Renal cortical epithelial cell (primary cell): ENCODE results near the gene SRM. TPM values are rescaled to one million over a fixed set of nuclear protein-coding genes. Genes with fewer than 3 reads are reported as not detected.
A peak's percentile ranks its signal among the peaks of the same experiment; 100 is the strongest.
"Not testable (repeated sequence)": the region's sequence is repeated elsewhere in the genome, so short reads cannot be mapped to it uniquely, and the experiment has no call there.

Experiments
- DNase-seq: peaks from one replicate; pipeline ENCODE4 v3.0.0-alpha.2; 2011; ENCODE audit warnings: low read depth
- total RNA-seq: library from RNA; depleted of rRNA; stranded (reverse); fragments of >200 nt; gene quantifications from 2 replicates; pipeline ENCODE4 v1.2.3, GENCODE V29; 2014

The SRM gene
- total RNA-seq, 1 donor from 2014 or later, result 26.5 TPM

DNA sequence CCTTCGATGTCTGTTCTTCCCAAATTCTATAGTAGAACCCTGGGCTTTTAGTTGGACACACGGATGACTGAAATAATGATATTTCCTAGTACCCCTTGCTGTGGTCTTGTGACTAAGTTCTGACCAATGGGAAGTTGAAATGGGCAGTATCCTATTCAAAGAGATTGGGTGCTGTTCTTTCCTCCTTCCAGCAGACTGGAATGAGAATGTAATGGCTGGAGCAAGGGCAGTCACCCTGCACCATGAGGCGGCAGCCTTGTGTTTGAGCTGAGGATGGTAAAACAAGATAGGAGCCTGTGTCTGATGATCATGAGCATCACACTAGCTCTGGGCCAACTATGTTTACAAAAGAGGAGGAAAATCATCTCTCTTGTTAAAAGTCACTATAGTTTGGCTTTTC lies 5.1 kb upstream of the SRM start:
- no peak for DNase-seq

DNA sequence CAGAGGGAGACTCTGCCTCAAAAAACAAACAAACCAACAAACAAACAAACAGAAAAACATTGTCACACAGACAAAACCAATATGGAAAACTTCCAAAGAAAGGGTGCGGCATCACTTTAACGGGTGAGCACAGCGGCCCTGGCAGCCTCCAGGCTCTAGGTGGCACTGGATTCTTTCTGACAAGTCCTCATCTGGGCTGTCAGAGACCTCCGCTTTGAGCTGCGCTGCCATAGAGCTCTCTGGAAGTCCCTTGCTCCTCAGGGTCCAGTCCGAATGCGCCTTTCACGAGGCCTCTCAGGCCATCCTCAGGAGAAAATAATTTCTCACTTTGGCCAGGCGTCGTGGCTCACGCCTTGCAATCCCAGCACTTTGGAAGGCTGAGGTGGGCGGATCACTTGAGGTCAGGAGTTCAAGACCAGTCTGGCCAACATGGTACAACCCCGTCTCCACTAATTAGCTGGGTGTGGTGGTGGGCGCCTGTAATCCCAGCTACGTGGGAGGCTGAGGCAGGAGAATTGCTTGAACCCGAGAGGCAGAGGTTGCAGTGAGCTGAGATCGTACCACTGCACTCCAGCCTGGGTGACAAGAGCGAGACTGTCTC lies 4.2 kb upstream of the SRM start:
- not testable (repeated sequence) for DNase-seq

DNA sequence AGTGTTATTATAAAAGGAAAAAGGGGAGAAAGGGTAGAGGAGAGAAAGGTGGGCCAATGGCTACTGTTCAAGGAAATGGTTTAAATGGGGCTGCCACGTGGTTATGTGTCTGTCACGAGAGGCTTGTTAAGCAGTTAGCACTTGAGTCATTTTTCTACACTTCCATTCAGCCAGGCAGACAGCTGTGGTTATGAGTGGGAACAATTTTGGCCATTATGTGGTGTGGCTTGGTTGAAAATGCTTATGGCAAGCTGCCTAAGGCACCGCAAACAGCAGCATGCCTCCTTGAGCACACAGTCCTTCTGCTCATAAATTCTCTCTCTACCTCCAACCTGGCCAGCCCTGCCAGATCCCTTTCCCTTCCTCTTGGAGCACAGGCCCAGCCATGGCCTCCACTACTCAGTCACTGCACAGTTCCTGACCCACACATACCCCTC lies 3.2 kb upstream of the SRM start:
- DNase-seq, result peak; percentile 46

DNA sequence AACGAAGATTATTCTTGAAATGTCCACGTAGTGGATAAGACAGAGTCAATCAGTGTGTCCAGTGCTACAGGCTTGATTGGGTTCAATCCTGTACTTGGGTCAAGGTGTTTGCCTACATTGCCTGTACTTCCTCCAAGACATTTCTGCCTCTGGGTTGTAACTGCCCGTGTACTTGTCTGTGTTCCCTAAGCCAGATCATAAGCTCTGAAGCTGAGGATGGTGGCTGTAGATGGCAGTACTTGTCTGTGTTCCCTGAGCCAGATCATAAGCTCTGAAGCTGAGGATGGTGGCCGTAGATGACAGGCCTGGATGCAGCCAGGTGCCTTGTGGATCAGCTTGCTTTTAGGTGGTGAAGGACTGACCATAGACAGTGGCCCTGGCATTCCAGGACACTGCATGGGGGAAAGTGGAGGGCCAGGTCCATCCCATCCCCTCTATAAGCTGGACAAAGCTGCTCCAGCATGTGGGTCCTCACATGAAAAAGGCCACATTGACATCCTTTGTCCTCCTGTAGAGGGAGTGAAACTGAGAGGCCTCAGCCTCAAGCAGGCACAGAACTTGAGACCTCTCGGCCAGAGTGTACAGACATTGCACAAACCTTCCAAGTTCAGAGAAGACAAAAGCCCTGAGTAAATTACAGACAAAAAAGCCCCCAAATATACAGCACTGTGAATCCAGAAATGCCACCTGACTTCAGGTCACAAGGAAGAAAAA lies 2.0 kb upstream of the SRM start:
- DNase-seq, result no peak

DNA sequence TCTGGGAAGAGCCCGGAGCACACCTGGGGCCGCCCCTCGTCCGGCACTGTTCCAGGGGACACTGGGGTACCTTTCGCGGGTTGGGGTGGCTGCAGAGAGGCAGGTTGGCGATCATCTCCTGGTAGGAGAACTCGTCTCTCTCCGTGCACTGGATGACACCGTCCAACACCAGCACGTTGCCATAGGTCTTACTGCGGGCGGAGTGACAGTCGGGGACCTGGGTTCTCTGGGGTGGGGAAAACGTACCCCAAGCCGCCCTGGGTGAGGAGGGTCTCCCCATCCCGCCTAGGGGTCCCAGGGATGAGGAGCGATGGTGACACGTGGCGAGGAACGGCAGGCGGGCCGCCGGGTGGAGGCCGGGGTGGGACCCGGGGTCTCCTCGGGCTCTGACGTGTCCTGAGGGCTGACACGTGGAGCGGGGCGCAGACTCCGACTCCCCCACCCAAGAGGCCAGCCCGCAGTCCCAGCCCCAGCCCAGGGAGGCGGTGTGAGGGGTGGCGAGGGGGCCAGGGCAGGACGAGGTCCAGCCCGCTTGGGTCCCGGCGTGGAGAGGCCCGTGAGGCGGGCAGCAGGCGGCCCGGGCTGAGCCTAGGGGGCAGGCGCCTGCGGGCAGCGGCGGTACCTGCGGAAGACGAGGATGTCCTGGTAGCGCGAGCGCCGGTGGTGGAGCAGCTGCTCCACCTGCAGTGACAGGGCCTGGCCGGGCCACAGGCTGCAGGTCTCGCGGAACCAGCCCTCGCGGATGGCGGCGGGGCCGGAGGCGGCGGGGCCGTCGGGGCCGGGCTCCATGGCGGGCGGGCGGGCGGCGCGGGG lies 457 bp downstream of the SRM start:
- no peak for DNase-seq

DNA sequence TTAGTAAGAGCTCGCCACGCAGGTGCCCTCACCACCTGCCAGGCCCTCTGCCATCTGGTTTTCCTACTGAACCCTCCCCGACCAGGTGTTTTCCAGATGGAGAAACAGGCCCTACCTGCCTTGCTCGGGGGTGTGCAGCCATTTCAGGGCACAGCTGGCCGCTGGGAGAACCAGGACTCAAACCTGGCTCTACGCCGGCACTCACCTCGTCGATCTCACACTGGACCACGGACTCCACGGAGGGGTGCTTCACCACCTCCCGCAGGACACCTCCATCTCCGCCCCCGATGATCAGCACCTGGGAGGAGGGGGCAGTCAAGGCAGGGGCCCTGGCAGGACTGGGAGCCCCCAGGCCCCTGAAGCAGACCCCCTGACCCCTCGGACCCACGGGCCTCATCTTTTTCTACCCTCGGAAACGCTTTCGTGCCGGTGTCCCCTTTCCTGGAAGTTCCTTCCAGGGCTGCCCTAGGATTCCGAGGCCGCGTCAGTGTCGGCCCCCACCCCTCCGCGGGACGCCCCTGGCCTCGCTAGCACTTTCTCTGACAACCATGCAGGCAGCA lies 1.1 kb downstream of the SRM start:
- DNase-seq, result no peak

DNA sequence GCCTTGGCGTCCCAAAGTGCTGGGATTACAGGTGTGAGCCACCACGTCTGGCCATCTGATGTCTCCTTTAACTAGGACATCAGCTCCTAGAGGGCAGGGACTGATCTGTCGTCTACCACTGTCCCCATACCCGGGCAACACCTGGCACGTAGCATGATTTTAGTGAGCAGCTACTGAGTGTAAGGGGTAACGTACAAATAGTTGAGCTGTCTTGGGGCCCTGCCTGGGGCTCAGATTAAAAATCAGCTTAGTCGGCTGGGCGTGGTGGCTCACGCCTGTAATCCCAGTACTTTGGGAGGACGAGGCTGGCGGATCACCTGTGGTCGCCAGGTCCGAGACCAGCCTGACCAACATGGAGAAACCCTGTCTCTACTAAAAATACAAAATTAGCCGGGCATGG lies 1.8 kb downstream of the SRM start:
- no peak for DNase-seq

DNA sequence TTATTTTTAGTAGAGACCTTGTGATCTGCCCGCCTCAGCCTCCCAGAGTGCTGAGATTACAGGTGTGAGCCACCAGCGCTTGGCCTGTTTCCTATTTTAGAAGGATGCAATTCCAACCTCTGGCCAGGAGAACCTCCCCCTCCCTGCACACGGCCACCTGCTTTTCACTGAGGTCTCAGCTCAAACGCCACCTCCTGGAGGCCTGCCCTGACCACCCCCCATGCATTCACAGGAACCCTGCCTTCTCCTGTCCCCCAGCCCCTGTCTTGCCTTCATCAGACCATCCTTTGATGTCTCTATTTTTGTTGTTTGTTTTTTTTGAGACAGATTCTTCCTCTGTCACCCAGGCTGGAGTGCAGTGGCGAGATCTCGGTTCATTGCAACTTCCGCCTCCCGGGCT lies 2.3 kb downstream of the SRM start:
- DNase-seq, result no peak

DNA sequence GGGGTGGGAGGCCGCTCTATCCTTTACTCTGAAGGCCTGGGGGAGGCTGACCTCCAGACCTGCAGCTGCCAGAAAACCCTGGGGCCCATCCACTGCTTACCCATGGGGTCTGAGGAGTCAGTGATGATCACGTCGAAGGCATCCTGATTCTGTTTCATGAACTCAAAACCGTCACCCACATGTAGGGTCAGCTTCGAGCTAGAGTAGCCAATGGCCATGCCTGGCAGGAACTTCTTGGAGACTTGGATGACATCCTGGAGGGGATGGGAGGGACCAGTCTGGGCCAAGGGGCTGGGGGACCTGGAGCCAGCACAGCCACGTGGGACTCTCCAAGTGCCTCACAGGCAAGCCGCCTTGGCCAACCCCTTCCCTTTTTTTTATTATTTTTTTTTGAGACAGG lies 3.3 kb downstream of the SRM start:
- no peak for DNase-seq

DNA sequence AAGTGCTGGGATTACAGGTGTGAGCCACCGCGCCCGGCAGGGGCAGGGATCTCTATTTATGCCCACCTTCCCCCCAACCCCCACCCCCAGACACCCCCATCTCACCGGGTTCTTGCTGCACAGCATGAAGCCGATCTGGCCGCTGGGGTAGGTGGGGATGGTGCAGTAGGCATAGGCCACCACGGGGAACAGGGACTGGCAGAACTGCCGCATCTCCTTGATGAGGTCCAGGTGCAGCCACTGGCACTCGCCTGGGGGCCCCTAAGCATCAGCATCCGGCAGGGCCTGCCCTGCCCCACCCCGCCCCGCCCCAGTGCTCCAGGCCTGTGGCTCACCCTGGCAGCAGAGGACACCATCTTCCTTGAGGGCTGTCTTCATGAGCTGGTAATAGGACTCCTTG lies 4.1 kb downstream of the SRM start:
- DNase-seq, result no peak

DNA sequence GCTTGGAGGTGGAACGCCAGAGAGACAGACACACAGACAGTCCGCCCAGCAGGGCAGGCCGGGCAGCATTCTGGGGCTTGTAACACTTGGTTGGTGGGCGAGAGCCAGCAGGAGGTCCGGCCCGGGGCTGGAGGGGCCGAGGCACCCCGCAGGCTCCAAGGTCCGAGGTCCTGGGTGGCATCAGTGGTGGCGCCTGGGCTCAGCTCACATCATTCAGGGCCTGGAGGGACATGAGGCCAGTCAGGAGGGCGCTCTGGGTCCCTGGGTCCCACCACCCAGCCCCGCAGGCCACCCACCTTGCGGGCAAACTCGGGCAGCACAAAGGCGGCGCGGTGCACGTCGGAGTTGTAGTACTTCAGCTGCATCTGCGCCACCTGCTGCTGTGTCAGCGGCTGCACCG lies 5.2 kb downstream of the SRM start:
- no peak for DNase-seq

DNA sequence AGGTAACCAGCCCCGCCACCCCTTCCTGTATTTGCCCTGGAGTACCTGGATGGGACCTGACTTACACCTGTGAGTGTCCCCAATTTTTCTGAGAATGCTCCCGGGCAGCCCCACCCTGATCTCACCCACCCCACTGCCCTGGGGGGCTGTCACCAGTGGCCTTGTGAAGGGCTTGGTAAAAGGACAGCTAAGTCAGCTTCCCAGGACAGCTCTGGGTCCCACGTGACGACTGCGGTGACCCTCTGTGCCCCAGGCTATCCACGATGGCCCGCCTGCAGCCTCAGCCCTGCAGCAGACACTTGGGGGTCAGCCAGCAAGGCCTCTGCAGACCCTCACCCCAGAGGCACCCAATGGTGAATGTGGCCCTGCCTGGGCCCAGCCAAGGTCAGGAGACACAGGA lies 5.6 kb downstream of the SRM start:
- DNase-seq, result no peak

DNA sequence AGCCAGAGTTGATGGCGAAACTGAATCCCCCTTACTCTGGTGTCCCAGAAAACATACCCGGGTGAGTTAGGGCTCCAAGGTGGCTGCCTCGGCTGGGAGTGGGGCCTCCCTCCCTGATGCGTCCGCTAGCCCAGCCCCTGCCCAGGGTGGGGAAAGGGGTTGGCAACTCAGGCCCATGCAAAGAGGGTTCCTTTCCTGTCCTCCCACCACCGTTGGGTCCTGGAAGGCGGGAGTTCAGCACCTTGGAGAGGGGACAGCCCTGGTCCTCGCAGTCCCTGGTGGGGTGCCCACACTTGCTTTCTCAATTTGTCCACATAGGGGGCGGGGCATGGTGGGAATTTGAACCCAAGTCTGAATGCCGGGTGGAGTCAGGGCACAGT lies 6.1 kb downstream of the SRM start:
- DNase-seq, result no peak

DNA sequence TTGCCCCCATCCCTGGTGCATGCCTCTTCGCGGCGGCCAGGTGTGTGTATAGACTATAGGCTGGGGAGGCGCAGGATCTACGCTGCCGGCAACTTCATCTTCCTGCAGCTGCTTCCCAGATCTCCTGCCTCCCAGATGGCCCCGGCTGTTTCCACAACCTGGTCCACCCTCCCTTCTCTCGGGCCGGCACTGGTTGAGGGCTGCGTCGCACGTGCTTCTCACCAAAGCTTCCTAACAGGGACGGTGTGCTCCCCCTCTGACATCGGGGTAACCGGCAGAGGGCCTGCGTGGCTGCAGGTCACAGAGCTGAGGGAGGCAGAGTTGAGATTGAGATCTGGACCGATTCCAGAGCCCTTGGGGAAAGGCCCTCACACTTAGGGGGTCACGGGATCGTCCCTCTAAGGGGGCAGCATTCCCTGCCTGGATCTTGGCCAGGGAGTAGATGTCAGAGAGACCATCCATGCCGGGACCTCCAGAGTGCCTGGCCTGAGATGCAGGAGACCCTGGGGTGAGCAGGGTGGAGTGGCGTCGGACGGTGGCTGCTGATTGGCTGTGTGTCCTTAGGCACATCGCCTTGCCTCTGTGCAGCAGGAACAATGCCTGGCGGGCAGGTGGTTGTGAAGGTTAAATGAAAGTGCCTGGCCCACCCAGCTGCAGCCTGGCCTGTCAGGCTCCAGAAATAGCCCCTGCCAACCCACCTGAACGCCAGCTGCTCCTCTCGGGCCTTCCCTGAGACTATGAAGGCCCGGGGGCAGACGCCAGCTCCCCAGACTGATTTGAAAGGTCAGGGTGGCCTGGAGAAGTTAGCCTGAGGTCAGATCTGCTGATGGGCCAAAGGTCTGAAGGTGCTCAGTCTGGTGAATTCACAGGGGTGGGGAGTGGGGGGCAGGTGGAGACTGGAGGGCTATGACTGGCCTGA lies 6.7 kb downstream of the SRM start:
- DNase-seq, result no peak

DNA sequence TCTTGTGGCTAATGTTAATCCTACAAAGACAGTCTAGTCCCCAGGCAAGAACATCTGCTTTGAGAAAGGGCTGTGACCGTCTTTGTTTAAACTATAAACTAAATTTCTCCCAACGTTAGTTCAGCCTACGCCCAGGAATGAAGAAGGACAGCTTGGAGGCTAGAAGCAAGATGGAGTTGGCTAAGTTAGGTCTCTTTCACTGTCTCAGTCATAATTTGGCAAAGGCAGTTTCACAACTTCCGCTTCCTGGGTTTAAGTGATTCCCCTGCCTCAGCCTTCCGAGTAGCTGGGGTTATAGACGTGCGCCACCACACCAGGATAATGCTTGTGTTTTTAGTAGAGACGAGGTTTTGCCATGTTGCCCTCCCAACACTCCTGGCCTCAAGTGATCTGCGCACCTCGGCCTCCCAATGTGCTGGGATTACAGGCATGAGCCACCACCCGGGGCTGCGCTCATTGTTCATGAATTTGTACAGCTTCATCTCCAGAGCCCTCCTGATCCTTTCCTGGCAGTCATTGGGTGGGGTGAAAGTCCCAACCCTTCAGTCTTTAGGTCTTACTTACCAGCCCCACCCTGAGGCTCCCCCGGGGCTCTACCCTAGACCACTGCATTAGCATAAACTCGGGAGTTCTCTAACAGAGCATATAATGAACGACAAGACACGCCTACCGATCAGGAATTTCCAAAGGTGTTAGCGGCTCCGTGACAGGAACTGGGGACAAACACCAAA lies 7.9 kb downstream of the SRM start:
- DNase-seq, result no peak

DNA sequence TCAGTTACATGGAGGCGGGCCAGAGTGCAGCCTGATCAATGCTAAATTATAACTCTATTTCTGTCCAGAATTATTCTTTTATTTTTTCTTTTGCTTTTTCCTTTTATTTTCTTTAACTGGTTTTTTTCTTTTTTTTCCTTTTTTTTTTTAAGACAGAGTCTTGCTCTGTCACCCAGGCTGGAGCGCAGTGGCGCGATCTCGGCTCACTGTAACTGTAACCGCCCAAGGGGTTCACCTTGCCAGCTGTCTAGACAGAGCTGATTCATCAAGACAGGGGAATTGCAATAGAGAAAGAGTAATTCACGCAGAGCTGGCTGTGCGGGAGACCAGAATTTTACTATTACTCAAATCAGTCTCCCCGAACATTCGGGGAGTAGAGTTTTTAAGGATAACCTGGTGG lies 8.7 kb downstream of the SRM start:
- not testable (repeated sequence) for DNase-seq

DNA sequence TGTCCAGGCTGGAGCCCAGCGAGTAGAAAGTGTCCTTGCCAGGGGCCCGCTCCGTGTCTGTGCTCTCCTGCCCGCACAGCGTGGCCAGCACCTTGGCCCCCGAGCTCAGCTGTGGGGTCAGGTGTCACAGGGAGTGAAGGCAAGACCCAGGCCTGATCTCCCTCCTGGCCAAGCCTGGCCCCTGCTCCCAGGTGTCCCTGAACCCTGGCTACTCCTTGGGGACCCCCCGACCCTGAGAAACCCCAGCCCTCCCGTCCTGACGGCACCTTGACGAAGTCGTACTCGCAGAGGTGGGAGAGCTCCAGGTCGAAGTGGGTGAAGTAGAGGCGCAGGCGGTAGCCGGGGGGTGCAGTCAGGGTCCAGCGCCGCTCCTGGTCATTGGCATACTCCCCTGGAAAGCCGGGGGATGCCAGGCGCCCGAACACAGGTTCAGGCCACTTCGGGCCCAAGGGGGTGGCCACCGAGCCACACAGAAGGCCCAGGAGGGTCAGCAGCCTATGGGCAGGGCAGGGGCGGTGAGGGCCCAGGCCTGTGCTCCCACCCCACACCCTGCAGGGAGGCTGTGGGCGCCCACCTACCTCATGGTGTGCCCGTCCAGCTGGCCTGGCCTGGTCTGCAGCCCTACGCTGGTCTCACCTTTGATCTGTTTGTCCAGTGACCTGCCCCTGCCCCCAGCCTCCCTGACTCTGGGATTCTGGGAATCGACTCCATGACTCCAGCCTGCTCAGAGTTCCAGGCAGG lies 13.0 kb downstream of the SRM start, which contains the start of gene MASP2:
Gene MASP2 (minus strand): TSS at position 615 of the 741 bp plus-strand sequence. CDS start 32 bp downstream, at position 583.
- no peak for DNase-seq

DNA sequence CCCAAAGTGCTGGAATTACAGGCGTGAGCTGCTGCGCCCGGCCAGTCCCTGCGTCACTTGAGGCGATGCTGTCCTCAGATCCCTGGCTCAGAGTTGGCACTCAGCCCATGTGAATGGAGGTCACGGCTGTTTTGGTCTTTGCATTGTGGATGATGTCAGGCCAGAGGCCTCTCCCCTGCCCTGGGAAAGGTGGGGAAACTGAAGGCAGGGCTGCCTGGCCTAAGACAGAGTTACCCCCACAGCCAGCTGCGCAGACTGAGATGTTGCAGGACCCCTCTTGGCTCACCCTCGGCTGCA lies 13.6 kb downstream of the SRM start:
- DNase-seq, result no peak

DNA sequence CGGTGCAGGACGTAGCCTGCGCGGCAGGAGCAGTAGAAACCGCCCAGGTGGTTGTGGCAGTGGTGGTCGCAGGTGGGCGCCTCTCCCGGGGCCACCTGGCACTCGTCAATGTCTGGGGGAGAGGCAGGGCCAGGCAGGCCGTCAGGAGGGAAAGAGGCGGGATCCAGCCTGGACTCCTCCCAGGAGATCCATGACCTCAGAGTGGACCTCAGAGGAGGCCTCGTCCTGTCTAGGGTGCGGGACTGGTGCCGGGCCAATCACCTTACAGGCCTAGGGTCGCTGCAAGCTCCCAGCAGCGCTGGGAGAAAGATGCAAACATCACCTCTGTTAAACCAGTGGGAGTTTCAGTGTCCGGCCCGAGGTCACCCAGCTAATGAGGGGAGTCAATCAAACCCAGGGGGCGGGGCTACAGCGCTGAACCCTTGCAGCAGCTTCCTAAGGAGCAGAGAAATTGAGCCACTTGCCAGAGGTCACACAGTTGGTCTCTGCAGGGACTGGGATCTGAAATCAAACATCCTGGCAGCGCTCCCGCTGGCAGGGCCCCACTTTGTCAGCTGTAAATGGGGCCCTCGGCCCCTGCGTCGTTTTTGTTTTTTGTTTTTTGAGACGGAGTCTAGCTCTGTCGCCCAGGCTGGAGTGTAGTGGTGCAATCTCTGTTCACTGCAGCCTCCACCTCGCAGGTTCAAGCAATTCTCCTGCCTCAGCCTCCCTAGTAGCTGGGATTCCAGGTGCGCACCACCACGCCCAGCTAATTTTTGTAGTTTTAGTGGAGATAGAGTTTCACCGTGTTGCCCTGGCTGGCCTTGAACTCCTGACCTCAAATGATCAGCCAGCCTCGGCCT lies 14.2 kb downstream of the SRM start:
- no peak for DNase-seq
